Measurements from ENCODE around the gene SMARCA2.

- TF ChIP-seq, protein P1, sequence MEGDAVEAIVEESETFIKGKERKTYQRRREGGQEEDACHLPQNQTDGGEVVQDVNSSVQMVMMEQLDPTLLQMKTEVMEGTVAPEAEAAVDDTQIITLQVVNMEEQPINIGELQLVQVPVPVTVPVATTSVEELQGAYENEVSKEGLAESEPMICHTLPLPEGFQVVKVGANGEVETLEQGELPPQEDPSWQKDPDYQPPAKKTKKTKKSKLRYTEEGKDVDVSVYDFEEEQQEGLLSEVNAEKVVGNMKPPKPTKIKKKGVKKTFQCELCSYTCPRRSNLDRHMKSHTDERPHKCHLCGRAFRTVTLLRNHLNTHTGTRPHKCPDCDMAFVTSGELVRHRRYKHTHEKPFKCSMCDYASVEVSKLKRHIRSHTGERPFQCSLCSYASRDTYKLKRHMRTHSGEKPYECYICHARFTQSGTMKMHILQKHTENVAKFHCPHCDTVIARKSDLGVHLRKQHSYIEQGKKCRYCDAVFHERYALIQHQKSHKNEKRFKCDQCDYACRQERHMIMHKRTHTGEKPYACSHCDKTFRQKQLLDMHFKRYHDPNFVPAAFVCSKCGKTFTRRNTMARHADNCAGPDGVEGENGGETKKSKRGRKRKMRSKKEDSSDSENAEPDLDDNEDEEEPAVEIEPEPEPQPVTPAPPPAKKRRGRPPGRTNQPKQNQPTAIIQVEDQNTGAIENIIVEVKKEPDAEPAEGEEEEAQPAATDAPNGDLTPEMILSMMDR (IDR thresholded peaks at IDR 0.05; ENCODE audit: low read depth, low read length, missing input control): no peak
- no peak for TF ChIP-seq ZBTB33 (IDR thresholded peaks at IDR 0.05)
- TF ChIP-seq YY1 (IDR thresholded peaks at IDR 0.05): no peak
- TF ChIP-seq RAD21 (IDR thresholded peaks at IDR 0.05): no peak
- no peak for TF ChIP-seq SP1 (IDR thresholded peaks at IDR 0.05)
- no peak for TF ChIP-seq RXRA (IDR thresholded peaks at IDR 0.05)
- TF ChIP-seq MAX (IDR thresholded peaks at IDR 0.05): no peak
- TF ChIP-seq GABPA (IDR thresholded peaks at IDR 0.05 in 1 of 2, conservative IDR thresholded peaks at IDR 0.05 in 1 of 2): no peak
These were observed 25.7 kb downstream of the SMARCA2 start for GRCh38 chr9:2040828-2041227.

Measured in liver (tissue), 3 donors.